ENCODE measurements around the gene ATP6V1C2. TPM values are rescaled to one million over a fixed set of nuclear protein-coding genes. Genes with fewer than 3 reads are reported as not detected.

Gene ATP6V1C2
- total RNA-seq, 1 donor from 2014 or later = not detected

DNA sequence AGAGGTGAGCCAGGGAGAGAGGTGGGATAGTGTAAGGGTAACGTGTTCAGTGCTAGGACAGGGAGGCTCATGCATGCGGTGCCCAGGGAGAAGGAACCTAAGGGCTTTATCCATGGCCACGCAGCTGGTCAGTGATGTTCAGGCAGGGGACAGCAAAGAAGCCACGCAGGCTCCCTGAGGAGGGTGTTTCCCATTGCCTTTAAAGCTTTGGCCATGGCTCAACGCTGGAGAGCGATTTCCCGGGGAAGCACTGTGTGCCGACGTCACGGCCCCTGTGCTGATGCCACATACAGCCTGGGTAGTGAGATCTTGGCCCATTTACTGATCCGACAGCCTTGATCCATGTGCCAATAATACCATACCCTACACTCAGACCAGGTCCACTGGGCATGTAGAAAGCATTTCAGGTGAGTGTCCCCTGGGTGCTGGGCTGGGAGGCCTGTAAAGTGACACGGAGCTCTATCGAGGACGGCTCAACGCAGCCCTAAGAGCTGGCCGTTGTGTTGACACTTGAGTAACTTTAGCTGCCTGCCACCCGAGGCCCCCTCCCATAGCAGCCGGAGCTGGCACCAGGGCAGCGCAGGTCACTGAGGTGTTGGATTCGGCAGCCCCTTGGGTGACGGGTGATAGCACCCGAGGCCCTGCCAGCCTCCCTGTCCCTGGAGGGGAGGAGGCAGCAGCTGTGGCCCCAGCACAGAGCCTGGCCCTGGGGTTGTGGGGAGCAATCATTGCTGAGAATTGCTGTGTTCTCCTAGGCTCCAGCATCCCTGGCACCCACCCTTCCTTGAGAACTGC is 49.7 kb downstream of the ATP6V1C2 start:
- no peak overlapping the region for H3K4me3 Mint-ChIP-seq (ENCODE audit: unreplicated experiment)

DNA sequence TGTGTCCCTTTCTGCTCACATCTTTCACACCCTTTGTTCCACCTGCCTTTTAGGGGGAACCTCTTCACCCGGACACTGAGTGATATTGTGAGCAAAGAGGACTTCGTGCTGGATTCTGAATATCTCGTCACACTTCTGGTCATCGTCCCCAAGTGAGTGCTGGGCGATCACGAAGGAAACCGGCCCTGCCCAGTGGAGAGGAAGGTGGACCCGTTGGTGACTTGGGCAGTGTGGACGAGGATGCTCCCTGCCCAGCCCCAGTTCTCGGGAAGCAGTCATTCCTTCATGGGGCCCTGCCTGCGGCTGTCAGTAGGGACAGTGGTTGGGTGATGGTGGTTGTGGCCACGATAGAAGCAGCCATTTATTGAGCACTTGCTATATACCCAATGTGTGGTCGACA is 50.4 kb downstream of the ATP6V1C2 start:
- TF ChIP-seq CTCF (IDR thresholded peaks at IDR 0.05; ENCODE audit: unreplicated experiment) = no peak
- Mint-ChIP-seq H3K9me3 (ENCODE audit: unreplicated experiment) (no peaks in the 10 kb centered on the region), H3K27me3 (ENCODE audit: unreplicated experiment) (peaks cover 6% of the 10 kb centered on the region), H3K4me1 (ENCODE audit: unreplicated experiment) (no peaks in the 10 kb centered on the region), H3K4me3 (ENCODE audit: unreplicated experiment) (no peak overlapping the region), H3K36me3 (ENCODE audit: low read depth, unreplicated experiment) (peaks cover 5% of the 10 kb centered on the region), H3K27ac (ENCODE audit: unreplicated experiment) (no peak overlapping the region)
- DNase-seq (ENCODE audit: low spot score) = no peak

More for the DNA sequence above, 49.7 kb downstream of the ATP6V1C2 start:
- no peaks in the 10 kb centered on the region for H3K4me1 Mint-ChIP-seq (ENCODE audit: unreplicated experiment)
- H3K36me3 Mint-ChIP-seq (ENCODE audit: low read depth, unreplicated experiment) = peaks cover 5% of the 10 kb centered on the region
- no peaks in the 10 kb centered on the region for H3K9me3 Mint-ChIP-seq (ENCODE audit: unreplicated experiment)
- TF ChIP-seq CTCF (IDR thresholded peaks at IDR 0.05; ENCODE audit: unreplicated experiment) = no peak
- peaks cover 6% of the 10 kb centered on the region for H3K27me3 Mint-ChIP-seq (ENCODE audit: unreplicated experiment)
- DNase-seq (ENCODE audit: low spot score) = no peak
- no peak overlapping the region for H3K27ac Mint-ChIP-seq (ENCODE audit: unreplicated experiment)

- Mint-ChIP-seq H3K4me3 (ENCODE audit: unreplicated experiment) (no peak overlapping the region), H3K27me3 (ENCODE audit: unreplicated experiment) (peaks cover 6% of the 10 kb centered on the region), H3K27ac (ENCODE audit: unreplicated experiment) (no peak overlapping the region), H3K4me1 (ENCODE audit: unreplicated experiment) (no peaks in the 10 kb centered on the region), H3K36me3 (ENCODE audit: low read depth, unreplicated experiment) (peaks cover 5% of the 10 kb centered on the region), H3K9me3 (ENCODE audit: unreplicated experiment) (no peaks in the 10 kb centered on the region)
- no peak for DNase-seq (ENCODE audit: low spot score)
- no peak for TF ChIP-seq CTCF (IDR thresholded peaks at IDR 0.05; ENCODE audit: unreplicated experiment)
Observed at GRCh38 chr2:10772201-10772867, 50.9 kb downstream of the ATP6V1C2 start.

- Mint-ChIP-seq H3K27ac (ENCODE audit: unreplicated experiment) (no peak overlapping the region), H3K27me3 (ENCODE audit: unreplicated experiment) (peaks cover 6% of the 10 kb centered on the region), H3K9me3 (ENCODE audit: unreplicated experiment) (no peaks in the 10 kb centered on the region), H3K4me1 (ENCODE audit: unreplicated experiment) (no peaks in the 10 kb centered on the region), H3K36me3 (ENCODE audit: low read depth, unreplicated experiment) (peaks cover 5% of the 10 kb centered on the region), H3K4me3 (ENCODE audit: unreplicated experiment) (no peak overlapping the region)
- no peak for DNase-seq (ENCODE audit: low spot score)
- TF ChIP-seq CTCF (IDR thresholded peaks at IDR 0.05; ENCODE audit: unreplicated experiment) = no peak
Observed at GRCh38 chr2:10772868-10773215, 51.4 kb downstream of the ATP6V1C2 start.

DNA sequence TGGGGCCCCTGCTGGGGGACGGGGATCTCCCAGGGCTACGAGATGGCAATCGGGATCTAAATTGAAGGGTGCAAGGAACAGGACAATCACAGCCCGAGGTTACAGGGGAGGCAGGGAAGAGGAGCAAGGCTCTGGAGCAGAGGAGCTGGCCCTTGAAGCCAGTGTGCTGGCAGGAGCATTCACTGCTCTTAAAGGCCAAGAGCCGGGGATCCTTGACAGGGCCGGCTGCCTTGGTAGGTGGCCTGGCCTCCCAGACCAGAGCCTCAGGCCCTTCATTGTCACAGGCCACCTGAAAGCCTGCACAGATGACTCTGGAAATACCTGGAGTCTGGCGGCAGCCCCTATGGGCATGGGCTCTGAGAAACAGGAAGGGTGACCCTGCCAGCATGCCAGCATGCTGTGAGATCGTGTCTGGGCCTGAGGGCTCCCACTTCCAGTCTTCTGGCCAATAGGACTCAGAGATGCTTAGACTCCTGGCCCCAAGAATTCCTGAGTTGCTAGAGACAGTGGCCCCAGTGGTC is 52.5 kb downstream of the ATP6V1C2 start:
- no peak for TF ChIP-seq CTCF (IDR thresholded peaks at IDR 0.05; ENCODE audit: unreplicated experiment)
- Mint-ChIP-seq H3K36me3 (ENCODE audit: low read depth, unreplicated experiment) (peaks cover 5% of the 10 kb centered on the region), H3K27ac (ENCODE audit: unreplicated experiment) (no peak overlapping the region), H3K9me3 (ENCODE audit: unreplicated experiment) (no peaks in the 10 kb centered on the region), H3K27me3 (ENCODE audit: unreplicated experiment) (peaks cover 6% of the 10 kb centered on the region), H3K4me3 (ENCODE audit: unreplicated experiment) (no peak overlapping the region), H3K4me1 (ENCODE audit: unreplicated experiment) (no peaks in the 10 kb centered on the region)
- no peak for DNase-seq (ENCODE audit: low spot score)
